Keratinocyte (primary cell): Measurements from ENCODE around the gene RBMX.

Source experiments
- CTCF ChIP-seq, 3 experiments: IDR thresholded peaks in 1 of 3; conservative IDR thresholded peaks in 1 of 3; optimal IDR thresholded peaks in 1 of 3; 2 replicates in 2 of 3; 3 replicates in 1 of 3; pipeline versions ENCODE3 to v1.5.1; 2011; ENCODE audit warnings: low read length in 3 of 3, mild to moderate bottlenecking in 3 of 3, moderate library complexity in 2 of 3, control low read depth in 1 of 3, inconsistent platforms in 1 of 3; ENCODE audit not compliant: insufficient read depth in 2 of 3; ENCODE audit errors: extremely low read depth in 1 of 3
- EZH2 ChIP-seq: IDR thresholded peaks from one replicate; pipeline ENCODE4 v1.6.1; 2012; ENCODE audit warnings: inconsistent platforms, mild to moderate bottlenecking, low read length, moderate library complexity

GRCh38 chrX:136920001-136920400 lies 39.5 kb upstream of the RBMX start:
- TF ChIP-seq CTCF (optimal IDR thresholded peaks at IDR 0.05 in 1 of 3, IDR thresholded peaks at IDR 0.05 in 1 of 3, conservative IDR thresholded peaks at IDR 0.05 in 1 of 3; ENCODE audit: extremely low read depth in 1 of 3, insufficient read depth in 2 of 3, low read length in 3 of 3) = no peak
- no peak for TF ChIP-seq EZH2
